Activated naive CD4-positive, alpha-beta T cell treated with anti-CD3 and anti-CD28 coated beads, Interleukin-2, amount 50 U/mL, for 16 hours (primary cell): Measurements from ENCODE around the gene B4GALT3.
"Not testable (repeated sequence)": the region's sequence is repeated elsewhere in the genome, so short reads cannot be mapped to it uniquely, and the experiment has no call there.

Experiments used
- DNase-seq: peaks from one replicate; pipeline ENCODE4 v3.0.0-alpha.2; 2020

The B4GALT3 gene

DNA sequence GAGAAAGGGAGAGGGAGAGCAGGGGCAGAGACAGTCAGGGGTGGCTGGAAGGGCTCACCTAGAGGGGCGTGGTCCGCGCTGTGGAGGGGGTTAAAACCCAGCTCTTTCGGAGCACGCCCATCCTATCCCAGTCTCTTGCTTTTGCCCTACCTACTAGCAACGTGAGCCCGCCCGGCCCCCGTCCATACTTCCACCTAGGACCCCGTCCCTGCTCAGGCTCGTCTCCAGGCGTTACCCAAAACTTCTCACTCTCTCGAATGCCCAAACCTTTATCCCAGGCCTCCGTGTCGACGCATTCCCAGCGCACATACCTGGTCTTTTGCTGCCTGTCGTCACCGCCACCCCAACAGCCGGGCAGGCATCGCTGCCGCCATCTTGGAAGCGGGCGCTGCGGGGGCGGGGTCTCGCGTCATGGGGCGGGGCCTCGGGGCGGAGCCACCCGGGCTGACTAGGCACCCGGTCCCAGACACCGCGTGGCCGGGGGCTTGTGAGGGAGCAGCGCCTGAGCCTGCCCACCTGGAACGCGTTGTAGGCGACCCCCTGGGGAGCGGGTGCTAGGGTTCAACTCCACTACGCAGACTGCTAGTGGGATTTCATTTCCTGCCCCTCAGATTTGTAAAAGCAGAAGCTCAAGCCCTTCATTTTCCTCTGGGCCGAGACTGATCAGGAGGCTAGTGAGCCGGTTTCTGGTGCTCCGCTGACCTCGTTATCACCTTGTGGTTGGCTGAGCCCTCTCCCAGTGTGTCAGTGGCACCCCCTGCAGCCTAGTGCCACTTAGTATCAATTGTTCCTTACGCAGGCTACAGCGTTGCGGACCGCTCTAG is at the start of gene B4GALT3:
Gene B4GALT3, minus strand, starts transcription at position 396 of the 824 bp plus-strand sequence. CDS start 1,447 bp downstream, outside the sequence.
- peak; percentile 95 for DNase-seq

DNA sequence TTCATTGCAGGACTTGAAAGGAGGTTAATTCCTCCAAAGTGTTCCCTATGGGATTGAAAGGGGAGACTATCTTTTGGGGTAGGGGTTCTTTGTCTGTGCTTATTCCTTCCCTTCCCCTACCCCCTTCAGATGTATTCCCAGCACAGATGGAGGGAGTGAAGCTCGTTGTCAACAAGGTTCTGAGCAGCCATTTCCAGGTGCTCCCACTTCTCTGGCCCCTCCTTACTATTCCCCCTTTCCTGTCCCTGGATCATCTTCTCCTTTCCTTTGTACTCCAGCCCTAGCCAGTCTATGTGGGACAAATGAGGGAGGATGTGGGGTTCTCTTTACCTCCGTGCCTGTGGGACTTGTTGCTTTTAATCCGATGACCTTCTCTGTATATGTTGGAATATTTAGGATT is 49.5 kb upstream of the B4GALT3 start:
- DNase-seq = no peak

DNA sequence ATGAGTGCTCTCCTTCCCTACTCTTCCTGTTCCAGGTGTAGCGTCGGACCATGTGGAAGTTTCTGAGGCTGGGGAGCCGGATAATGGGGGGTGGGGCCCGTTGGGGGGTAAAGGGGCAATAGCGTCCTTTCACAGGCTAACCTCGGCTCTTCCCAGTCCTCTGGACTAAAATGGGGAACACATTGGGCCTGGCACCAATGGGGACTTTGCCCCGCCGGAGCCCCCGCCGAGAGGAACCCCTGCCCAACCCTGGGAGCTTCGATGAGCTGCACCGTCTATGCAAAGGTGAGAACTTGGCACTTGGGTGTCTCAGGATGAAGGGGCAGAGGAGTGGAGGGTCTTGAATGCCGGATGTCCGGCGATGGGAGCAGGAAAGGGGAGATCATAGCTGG is 49.0 kb upstream of the B4GALT3 start:
- DNase-seq = no peak

DNA sequence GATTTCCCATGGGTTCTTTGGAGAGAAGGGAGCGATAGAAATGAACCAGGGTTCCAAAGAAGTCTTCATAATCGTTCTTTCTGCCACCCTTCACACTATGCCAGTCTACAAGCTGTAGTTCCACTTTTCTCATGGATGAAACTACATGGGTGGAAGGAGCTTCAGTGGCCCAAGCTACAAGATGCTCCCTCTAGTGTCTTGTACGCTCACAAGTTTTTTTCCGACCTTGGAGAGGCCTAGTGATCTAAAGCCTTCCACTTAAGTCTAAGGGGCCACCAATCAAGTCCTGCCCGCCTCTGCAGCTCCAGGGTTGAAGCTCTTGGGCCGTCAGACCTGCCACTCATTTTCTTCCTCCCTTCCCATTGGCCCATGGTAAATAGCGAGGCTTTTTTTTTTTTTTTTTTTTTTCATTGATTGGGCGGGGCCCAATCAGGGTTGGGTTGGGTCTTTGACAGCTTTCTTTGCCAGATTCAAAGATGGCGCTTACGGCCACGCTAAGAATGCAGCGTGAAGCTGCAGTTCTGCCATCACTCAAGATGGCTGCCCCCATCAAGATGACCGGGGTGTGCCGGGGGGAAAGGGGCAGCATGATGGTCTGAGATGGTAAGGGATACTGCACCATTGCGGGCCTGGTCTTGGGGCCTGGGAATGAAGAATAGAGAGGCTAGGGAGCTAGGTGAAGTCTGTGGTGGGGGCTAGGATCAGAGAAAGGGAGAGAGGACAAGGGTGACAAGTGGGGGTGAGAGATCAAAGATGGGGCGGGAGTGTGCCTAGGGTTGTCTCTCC is 48.4 kb upstream of the B4GALT3 start, which contains the start of gene TOMM40L:
Gene TOMM40L, plus strand, starts transcription at position 527 of the 786 bp plus-strand sequence. CDS start 430 bp downstream, outside the sequence.
- peak; percentile 88 for DNase-seq

DNA sequence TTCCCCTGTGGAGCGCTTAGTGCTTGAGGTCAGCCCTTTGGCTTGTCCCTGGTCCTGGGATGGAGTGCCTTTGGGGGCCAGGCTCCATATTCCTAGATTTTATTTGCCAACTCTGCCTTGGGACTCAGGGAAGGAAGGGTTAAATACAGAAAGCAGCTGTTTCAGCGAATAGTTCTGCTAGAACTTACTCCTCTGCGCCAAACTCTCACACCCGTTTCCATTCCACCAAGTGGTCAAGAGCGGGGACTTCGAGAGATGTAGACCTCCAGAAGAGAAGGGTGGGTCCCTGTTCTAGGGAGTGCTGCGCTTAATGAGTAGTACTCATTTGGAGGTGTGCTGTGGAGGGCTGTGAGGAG is 47.8 kb upstream of the B4GALT3 start:
- DNase-seq = no peak

DNA sequence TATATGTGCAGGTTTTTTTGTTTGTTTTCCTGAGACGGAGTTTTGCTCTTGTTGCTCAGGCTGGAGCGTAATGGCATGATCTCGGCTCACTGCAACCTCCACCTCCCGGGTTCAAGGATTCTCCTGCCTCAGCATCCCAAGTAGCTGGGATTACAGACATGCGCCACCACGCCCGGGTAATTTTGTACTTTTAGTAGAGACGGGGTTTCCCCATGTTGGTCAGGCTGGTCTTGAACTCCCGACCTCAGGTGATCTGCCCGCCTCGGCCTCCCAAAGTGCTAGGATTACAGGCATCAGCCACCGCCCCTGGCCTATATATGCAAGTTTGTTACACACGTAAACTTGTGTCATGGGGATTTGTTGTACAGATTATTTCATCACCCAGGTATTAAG is 47.4 kb upstream of the B4GALT3 start:
- DNase-seq = not testable (repeated sequence)

DNA sequence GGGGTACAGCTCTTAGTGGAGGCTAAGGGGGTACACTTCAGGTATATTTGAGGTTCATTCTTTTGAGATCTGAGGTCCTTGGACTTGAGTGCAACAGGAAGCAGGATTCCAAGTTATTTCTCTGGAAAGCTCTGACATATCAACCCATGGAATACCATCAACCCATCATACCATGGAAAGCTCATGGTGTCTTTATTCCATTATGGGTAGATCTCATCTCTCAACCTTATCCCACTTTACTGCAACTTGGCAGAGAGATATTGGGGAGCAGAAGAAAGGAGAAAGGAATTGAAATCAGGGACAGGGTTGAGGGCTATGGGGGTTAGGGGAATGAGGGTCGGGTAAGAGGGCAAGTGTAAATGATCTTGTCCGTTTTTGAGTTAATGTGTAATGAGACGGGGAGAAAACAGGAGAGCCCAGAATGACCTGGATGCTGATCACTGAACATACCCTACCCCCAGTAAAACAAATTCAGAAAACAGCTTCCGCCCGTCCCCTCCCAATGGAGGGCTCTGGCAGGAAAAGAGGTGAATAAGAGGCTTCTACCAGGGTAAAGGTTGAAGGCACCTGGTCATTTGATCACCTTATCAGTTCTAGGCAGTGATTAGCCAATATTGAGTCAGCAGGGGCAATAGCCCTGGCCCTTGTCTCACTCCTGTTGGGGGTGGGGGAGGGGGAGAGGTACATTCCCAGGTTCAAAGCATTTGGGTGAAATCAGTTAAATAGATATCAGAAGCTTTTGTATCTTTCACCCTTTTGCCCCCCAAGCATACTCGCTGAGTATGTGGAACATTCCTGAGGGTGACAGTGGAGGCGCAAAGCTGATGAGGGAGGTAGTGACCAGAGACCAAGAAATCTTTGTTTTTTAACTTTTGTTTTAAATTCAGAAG is 46.7 kb upstream of the B4GALT3 start:
- DNase-seq = no peak

DNA sequence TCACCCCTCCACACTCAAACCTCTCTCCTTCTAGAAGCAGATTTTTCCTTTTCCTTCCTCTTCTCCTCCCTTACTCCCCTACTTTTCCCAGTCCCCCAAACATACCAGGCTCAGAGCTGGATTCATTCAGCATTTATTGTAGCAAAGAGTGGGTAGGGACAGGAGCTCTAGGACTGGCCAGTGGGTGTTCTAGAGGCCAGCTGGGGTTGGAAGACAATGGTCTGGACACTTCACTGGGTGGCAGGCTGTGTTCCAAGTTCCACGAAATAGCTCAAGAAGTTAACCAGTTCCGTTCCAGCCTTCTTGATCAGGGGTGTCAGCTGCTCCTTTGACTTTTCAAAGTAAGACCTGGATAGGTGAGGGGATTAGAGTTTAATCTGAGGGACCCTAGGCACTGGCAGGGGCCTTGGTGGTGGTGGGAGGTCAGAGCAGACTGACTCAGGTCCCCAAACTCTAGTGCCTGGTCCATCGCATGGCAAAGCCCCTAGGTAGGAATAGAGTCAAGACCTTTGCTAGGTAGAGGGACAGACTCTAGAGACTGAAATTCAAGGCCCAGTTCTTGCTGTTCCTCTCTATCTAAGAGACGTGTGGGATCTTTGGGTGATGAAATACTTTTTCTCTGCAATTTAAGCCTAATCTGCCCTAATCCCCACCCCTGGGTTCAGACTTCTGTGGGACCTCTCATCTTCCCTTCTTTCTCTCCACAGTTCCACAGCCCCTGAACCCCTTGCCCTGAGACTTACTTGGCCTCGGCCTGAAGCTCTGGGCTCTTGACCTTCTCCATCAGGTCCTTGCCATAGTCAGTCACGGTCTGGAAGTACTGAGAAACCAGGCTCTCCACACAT is 45.1 kb upstream of the B4GALT3 start:
- no peak for DNase-seq

DNA sequence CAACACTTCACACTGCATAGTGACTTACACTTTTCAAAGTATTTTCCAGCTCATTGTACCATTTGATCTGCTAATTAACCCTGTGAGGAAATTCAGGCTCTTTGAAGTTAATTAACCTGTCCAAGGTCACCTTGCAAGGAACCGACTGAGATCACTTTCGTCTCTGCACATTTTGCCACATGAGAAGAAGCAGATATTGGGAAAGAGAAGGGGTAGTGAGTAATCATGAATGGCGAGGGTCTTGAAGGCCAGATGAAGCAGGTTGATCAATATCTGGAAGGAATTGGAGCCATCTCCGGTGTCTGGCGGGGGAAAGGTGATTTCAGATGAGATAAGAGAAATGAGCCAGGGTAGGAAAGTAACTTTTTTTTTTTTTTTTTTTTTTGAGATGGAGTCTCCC is 42.7 kb upstream of the B4GALT3 start:
- DNase-seq = no peak

DNA sequence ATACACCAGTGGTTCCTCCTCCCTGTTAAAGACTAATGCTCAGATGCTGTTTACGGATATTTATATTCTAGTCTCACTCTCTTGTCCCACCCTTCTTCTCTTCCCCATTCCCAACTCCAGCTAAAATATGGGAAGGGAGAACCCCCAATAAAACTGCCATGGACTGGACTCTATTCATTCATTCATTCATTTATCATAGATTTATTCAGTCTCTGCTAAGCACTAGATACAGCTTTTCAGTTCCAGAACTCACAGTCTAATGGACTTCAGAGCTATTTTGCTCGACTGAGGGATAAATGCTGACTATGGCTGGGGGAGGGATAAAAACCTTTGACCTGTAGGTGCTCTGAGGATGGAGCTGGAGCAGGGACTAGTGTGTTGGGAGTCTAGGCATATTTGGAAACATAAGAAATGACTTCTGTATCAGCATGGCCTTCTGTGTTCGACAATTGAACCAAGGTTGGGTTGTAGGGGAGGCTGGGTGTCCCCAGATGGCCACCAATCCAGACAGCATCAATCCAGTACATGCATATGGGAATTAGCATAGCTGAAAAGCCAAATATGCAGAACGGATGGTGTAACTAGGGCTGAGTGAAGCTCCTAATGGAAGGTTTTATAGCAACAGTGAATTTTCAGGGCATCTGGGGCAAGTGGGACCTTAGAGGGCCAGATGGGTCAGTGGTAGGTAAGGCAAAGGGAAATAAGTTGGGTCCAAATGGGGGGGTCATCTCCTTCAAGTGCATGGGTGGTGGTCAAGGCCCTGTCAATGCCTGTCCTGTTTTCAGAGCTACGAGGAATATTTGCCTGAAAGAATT is 42.0 kb upstream of the B4GALT3 start:
- no peak for DNase-seq

DNA sequence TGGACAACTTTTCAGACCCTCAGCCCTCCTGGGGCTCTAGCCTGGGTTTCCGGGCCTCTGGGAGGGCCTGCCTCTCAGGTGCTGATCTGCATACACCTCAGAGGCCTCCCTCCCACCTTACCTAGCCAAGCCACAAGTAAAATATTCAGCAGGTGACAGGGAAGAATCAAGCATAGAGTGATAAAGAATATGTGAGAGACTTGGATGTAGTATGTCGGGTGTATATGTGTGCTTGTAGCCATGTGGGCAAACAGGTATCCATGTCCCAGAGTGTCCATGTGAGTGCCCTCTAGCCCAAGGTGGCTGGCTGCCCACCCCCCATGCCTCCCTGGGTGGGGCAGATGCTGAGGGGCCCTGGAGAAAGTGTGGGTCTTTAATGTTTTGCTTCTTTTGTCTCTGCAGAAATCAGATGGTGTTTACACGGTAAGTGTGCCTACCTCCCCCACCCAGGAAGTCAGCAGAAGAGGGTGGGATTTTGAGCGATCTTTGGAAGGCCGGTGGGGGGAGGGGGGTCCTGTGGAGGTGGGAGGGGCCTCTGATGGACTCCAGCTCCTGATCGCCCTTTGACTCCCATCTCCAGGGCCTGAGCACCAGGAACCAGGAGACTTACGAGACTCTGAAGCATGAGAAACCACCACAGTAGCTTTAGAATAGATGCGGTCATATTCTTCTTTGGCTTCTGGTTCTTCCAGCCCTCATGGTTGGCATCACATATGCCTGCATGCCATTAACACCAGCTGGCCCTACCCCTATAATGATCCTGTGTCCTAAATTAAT is 41.2 kb upstream of the B4GALT3 start:
- DNase-seq = no peak

DNA sequence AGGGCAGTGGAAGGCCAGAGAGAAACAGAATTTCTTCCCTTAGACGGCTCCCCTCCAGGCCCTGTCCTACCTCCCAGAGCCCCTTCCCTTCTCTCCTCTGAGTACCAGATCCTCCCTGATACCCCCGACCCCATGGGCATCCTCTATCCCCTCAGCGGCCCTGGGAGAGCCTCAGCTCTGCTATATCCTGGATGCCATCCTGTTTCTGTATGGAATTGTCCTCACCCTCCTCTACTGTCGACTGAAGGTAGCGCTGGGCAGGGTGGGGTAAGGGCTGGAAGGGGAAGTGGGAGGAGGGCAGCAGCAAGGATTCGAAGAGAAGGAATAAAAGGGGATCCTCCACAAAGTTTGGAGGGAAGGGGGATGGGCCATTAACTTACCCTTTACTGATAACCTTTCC is 40.5 kb upstream of the B4GALT3 start:
- no peak for DNase-seq

DNA sequence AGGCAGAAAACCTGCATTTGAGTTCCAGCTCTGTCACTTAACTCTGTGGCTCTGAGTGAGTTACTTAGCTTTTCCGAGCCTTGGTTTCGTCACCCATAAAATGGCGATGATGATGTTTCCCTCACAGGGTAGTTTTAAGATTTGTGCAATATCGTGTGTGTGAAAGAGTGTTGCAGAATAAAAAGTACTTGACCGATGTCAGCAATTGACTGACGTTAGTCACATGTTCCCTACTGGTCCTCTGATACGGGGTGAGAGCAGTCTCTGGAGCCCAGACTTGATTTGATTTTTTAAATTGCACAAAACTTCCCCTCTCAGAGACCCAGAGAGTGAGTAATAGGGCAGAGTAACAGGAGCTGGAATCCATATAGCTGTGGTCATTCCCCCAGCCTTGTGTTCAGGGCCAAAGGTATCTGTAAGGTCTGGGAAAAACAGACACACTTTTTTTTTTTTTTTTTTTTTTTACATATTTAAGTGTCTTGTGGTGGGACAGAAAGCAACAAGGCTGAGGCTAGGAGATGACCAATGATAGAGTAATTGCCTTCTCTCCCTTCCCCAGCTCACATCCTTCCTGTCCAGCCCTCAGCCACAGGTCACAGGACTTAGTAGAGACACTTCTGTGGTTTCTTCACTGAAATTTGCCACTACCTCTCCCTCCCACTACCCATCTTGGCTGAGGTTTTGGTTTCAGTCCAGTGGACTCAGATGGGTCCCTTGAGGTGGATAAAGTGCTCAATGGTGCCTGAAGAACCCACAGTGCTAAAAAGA is 39.8 kb upstream of the B4GALT3 start:
- DNase-seq = no peak

DNA sequence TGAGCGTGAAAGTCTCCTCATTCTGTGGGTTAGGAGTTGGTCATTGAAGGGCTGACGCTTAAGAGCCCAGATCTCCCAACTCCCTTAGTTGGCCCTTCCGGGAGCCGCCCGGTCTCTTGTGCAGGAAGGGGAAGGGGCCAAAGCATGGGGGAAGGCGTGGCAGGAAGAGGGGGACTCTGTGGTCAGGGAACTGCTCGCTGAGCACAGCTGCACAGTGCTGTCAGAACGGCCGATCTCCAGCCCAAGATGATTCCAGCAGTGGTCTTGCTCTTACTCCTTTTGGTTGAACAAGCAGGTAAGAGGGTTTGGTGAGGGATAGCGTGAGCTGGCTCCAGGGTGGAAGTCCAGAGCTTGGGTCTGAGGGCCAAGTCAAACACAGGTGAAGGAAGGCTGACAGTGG is 37.8 kb upstream of the B4GALT3 start, which contains the start of gene FCER1G:
Gene FCER1G, plus strand, starts transcription at position 220 of the 400 bp plus-strand sequence. Its CDS starts 27 bp downstream, at position 247.
- no peak for DNase-seq

DNA sequence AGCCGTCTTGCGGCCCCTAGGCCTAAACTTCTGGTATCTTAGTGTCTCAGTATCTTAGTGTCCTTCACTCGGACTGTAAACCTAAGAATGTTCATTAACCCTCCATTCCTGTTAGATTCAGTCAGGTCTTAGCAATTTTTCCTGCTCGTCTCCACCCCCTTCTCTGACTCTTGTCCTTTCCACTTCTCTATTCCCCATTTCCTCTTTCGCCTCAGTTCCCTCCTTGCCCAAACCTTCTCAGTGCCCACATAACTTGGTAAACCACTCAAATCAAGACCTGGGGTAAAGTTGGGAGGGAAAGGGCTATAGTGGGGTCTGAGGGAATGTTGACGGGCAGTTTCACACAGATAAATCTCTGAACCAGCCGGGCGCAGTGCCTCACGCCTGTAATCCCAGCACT is 37.1 kb upstream of the B4GALT3 start:
- no peak for DNase-seq

DNA sequence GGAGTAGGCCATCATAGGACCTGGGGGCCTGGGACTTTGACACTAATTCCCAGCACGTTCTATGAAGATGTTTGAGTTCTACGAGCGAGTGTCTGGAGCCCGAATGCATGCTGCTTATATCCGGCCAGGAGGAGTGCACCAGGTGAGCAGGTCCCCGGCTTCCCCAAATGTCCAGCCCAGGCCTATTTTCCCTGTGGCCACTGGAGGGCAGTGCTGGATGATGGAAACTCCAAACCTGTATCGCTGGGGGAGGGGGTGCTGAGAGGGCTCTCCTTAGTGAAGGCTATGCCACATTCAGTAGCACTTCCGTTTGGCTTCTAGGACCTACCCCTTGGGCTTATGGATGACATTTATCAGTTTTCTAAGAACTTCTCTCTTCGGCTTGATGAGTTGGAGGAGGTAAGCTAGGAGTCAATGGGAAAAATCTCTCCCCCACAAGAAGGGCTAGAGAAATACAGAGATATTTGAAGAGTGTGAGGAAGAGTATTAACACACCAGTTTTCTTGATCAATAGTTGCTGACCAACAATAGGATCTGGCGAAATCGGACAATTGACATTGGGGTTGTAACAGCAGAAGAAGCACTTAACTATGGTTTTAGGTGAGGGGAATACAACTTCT is 32.6 kb upstream of the B4GALT3 start:
- peak; percentile 77 for DNase-seq

DNA sequence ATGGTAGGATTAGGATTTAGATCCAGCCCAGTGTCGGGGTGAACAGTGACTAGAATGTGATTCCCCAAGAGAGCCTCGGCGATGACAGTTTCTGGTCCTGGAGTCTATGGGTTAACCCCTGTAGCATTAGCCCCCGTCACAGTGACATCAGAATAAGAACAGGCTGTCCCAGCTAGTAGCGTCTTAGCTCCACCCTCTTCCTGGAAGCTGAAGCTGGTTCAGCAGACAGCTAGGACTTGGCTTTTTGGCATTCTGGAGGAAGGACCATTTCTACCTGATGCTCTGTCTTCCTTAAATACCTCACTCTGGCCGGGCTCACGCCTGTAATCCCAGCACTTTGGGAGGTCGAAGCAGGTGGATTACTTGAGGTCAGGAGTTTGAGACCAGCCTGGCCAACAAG is 29.9 kb upstream of the B4GALT3 start:
- no peak for DNase-seq

DNA sequence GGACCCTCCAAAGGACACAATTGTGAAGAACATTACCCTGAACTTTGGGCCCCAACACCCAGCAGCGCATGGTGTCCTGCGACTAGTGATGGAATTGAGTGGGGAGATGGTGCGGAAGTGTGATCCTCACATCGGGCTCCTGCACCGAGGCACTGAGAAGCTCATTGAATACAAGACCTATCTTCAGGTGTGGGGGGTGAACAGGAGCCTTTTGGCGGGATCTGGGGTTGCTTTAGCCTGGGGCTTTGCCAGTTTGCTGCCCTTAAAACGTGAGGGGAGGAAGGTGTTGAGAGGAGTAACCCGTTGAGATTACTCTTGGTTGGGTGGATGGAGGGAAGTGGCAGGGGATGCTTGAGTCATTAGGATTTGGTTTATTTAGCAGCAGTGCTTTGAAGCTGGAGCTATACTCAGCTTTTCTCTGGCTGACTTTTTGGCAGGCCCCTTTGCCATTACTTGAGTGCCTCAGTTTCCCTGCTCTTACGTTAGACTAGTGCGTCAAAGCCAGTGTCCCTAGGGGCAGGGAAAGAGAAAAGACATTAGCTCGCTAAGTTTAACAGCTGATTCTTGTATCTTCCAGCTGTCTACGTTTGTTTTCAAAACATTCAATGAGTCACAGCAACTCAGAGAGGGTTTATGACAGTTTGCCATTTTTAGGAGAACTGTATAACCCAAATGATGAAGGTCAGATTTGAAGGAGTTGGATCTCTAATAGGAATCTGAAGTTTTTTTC is 29.3 kb upstream of the B4GALT3 start:
- DNase-seq = no peak
